Erythroblast (primary cell): Measurements from ENCODE around the gene CD84.
"Not testable (repeated sequence)": the region's sequence is repeated elsewhere in the genome, so short reads cannot be mapped to it uniquely, and the experiment has no call there.

Experiments used
- DNase-seq, 2 experiments: peaks; one replicate each; lab custom pipeline; 2025; lab: John Stamatoyannopoulos, UW
- GATA1 ChIP-seq: IDR thresholded peaks from 2 replicates; pipeline ENCODE4 v1.6.1; 2011; ENCODE audit warnings: low read depth, mild to moderate bottlenecking, control low read depth, low read length, moderate library complexity
- POLR2A ChIP-seq: IDR thresholded peaks from 2 replicates; pipeline ENCODE4 v1.6.1; 2011; ENCODE audit warnings: mild to moderate bottlenecking, low read length

The CD84 gene

DNA sequence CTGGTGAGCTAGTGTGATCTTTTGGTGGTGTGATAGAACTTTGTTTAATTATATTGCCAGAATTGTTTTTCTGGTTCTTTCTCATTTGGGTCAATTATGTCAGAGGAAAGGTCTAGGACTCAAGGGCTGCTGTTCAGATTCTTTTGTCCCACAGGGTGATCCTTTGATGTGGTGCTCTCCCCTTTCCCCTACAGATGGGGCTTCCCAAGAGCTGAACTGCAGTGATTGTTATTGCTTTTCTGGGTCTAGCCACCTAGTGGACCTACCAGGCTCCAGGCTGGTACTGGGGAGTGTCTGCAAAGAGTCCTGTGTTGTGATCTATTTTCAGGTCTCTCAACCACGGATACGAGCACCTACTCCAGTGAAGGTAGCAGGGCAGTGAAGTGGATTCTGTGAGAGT is 25.9 kb upstream of the CD84 start:
- TF ChIP-seq POLR2A (no peak), GATA1 (no peak)
- DNase-seq: no peak

DNA sequence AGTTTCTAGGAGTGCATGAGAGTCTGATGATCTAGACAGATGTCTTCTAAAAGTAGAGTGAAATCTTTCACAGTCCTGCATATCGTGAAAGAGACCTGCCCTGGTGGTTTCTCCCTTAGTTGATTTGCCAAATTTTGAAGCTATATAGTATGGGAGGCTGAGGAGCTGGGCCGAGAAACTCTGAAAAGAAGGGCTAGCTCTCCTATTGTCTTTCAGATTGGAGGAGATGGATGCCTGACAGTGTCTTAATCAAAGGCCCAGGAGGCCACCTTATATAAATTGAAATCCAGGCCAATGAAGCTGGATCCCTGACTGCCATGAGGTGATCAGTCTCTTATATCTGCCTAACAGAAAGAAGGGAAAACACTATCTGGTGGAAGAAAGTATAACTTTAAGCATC is 18.4 kb upstream of the CD84 start:
- TF ChIP-seq GATA1 (no peak), POLR2A (no peak)
- no peak for DNase-seq

DNA sequence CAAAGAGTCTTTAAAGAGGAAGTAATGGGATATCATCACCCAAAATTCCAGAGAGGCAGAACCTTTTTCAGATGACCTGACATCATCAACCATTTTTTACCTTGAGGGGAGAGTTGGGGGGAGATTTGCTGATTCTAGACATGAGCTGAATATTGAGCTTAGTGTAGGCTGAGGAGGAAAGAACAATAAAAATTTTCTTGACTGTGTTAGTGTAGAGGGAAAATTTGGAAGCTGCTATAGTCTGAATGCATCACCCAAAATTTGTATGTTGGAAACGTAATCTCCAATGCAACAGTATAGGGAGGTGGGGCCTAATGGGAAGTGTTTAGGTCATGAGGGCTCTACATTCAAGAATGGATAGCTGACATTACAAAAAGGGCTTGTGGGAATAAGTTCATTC is 17.8 kb upstream of the CD84 start:
- DNase-seq: no peak
- TF ChIP-seq GATA1: no peak
- no peak for TF ChIP-seq POLR2A

DNA sequence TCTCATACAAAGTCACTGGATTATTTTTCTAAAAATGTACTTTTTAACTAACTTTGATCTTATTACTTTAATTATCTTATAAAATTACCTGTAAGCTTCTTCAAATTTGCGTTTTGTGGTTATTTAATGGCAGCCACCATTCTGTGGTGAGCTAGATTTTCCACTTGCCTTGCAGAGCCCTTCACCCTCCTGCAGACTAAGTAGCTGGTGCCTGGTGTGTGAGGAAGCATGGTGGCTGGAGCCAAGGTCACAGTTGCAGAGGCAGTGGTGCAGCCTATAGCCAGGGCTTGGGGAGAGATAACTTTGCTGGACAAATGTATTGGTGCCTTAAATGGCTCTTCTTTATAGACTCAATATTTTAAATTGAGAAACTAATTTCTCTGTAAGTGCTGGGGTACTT is 11.2 kb upstream of the CD84 start:
- no peak for DNase-seq
- no peak for TF ChIP-seq POLR2A
- no peak for TF ChIP-seq GATA1

DNA sequence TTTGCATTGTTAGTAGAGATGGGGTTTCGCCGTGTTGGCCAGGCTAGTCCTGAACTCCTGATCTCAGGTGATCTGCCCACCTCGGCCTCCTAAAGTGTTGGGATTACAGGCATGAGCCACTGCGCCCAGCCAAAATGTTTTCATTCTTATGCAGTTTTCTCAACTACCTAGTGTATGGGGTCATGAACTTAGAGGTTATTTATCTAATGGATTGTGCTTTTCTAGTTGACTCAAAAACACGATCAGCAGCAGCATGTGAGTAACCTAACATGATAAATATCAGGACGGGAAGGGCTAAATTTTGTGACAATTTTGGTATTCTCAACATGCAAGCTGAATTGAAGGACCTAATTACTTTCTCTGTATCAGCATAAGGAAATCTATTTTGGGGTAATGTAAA is 9.2 kb upstream of the CD84 start:
- DNase-seq: no peak
- no peak for TF ChIP-seq POLR2A
- no peak for TF ChIP-seq GATA1

DNA sequence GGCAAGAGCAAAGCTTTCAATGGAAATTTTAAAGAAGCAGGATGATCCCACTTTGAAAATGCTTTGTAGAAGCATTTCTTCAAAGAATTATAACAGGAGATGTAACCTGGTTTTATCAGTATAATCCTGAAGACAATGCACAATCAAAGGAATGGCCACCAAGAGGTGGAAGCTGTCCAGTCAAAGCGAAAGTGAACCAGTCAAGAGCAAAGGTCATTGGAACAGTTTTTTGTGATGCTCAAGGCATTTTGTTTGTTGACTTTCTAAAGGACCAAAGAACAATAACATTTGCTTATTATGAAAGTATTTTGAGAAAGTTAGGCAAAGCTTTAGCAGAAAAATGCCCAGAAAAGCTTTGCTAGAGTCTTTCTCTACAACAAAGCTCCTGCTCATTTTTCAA is 5.5 kb upstream of the CD84 start:
- TF ChIP-seq GATA1 (no peak), POLR2A (no peak)

DNA sequence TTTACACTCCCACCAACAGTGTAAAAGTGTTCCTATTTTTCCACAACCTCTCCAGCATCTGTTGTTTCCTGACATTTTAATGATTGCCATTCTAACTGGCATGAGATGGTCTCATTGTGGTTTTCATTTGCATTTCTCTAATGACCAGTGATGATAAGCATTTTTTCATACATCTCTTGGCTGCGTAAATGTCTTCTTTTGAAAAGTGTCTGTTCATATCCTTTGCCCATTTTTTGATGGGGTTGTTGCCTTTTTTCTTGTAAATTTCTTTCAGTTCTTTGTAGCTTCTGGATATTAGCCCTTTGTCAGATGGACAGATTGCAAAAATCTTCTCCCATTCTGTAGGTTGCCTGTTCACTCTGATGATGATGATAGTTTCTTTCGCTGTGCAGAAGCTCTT is 3.7 kb upstream of the CD84 start:
- not testable (repeated sequence) for DNase-seq

More for the DNA sequence above, 5.5 kb upstream of the CD84 start:
- no peak for DNase-seq

DNA sequence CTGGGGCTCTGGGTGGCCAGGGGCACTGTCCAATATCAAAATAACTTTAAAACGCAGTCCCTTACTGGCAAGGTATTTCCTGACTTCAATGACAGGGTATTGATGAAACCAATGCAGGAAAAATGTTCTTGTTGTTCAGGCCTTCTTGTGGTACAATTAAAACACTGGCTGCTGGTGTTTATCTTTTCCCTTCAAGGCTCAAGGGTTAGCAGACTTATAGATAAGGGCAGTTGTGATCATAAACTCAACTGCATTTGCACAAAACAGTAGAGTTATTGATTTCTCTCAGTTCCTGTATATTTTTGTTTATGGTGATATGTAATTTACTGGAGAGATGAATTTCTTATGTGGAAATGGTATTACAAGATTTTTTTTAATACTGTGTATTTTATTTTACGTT is 2.7 kb upstream of the CD84 start:
- peak; percentile 28 to 73 for DNase-seq
- TF ChIP-seq POLR2A: no peak
- no peak for TF ChIP-seq GATA1

DNA sequence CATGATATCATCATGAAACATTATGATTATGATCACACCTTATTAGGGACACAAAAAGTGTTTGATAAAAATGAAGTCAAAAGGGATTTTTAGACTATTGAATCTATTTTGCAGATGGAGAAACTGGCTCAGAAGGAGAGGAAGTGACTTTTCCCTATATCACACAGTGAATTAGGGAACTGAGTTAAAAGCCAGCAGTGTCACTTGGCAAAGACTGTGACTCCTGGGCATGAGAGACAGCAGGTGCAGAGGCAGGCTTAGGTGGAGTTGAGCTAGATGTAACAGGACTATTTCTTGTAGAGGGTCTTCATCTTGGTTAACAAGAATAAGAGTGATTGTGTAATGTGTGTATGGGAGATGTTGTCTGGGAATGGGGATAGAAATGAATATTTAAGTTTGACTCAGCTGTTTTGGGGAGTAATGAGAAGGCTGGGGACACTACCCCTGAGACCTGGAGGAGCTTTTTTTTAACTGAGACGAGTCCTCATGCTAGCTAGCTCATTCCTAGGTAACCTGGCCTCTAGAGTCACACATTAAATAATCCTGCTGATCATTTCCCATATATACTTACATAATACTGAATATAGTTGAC is 1.0 kb upstream of the CD84 start:
- TF ChIP-seq POLR2A: no peak
- no peak for TF ChIP-seq GATA1
- DNase-seq: no peak

DNA sequence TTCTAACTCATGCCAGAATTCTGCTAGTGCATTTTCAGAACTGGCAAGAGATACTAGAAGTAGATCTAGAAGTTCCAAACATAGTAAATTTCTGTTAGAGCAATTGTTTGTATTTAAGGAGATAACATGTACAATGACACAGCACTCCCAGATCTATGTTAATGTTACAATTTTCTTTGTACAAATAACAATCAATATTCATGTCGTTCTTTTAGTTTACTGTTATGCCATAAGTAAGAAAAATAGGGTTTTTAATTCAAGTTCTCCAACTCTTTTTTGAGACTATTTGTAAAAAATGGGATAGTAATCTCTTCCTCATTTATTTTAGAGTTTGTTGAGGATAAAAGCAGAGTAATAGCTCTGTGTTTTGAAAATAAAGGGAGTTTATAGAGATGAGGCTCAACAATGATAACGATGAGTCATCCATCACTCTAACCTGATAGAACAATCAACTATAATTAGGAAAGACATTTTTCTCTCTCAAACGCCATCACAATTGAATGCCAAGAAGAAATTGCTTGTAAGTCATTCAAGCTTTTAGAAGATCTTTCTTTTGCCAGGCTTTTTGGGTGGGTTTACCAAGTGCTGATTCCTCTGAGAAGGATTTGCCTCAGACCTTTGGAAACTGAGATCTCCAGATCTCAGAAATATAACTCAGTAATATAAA is 638 bp downstream of the CD84 start:
- peak; percentile 50 to 57 for DNase-seq

DNA sequence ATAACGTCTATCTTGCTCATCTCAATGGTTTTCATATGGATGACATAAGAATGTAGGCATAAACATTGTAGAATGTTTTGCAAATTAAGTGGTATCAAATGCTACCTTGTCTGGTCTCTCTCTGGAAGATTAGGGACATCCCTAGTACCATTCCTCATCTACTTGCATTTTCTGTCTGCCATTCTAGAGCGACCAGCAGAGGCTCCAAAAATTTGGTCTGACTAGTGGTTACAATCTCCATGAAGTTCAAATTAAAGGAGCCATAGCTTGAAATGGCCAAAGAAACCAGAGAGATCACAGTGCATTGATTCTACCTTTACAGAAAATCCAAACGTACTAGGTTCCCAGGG is 1.1 kb downstream of the CD84 start:
- TF ChIP-seq POLR2A (no peak), GATA1 (no peak)
- peak in 1 of 2 experiments; percentile 57 for DNase-seq

More for the DNA sequence above, 638 bp downstream of the CD84 start:
- no peak for TF ChIP-seq GATA1
- peak; percentile 54 for TF ChIP-seq POLR2A

DNA sequence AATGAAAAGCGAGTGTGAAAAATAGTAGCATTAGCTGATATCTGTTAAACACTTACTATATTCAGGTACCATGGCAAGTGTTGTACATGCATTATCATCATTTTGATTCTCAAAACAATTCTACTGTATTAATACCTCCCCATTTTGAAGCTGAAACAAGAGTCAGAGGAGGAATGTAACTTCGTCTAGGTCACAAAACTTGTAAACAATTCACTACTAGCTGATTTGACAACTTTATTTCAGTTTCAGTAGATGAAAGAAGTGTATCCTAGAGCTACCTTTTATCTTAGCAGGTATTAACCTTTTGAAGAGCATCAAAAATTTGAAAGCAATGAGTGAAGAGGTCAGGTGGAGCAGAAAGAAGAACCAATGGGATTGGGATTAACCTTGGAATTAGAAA is 1.6 kb downstream of the CD84 start:
- DNase-seq: no peak
- TF ChIP-seq GATA1 (no peak), POLR2A (no peak)

DNA sequence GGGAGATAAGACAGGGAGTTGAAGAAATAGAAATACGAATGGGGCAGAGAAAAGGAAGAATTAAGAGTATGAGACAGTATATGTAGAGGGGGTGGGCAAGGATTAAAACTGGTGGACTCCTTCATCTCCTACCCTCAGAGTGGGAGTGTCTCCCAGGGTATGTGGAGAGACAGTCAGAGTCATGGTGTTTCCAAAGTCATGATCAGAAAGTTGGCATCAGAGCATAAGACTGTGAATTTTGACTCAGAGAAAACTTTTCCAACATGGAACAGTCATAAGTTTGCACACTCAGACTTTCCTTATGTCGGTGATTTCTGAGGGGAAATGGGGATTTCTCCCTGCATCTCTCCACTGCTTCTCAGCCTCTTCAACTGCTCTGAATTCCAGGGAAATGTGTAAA is 2.4 kb downstream of the CD84 start:
- TF ChIP-seq GATA1: no peak
- TF ChIP-seq POLR2A: no peak
- no peak for DNase-seq

DNA sequence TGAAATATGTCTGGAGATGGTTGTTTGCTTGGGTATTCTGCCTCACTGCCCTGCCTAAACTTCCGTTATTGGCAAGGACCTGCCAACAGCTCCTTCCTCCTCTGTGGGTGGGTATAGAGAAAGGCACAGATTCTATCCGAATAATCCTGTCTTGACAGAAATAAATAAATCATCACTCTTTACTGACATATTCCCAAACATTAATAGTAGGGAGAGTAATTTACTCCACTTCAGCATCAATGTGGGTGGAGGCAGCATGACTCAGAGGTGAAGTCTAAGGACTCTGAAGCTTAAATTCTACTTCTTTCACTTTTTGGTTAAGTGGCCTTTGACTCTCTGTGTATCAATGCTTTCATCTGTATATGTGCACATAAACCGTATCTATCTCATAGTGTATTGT is 2.9 kb downstream of the CD84 start:
- TF ChIP-seq GATA1 (no peak), POLR2A (no peak)
- peak in 1 of 2 experiments; percentile 31 for DNase-seq

DNA sequence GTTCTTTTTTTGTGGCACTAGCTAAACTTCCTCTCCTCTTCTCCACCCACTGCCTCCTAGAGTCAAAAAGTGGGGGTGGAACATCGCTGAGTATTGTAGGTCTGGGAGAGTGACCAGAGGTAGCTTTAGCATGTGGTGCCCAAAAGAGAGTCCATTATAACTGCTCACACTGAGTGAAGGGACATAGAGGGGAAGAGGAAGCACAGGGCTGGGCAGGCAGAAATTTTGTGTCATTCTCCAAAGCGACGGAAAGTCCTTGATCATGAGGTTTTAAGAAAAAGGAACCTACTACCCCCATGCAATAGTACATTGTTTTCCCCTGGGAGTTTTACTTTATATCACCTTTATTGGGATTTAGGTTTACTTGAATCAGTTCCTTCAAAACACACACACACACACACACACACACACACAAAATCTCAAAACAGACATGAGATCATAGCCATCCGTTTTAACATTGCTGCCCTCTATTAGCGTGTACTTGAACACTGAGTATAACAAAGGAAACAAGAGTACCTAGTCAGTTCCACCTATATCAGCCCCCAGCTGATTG is 4.1 kb downstream of the CD84 start:
- TF ChIP-seq GATA1 (no peak), POLR2A (no peak)

DNA sequence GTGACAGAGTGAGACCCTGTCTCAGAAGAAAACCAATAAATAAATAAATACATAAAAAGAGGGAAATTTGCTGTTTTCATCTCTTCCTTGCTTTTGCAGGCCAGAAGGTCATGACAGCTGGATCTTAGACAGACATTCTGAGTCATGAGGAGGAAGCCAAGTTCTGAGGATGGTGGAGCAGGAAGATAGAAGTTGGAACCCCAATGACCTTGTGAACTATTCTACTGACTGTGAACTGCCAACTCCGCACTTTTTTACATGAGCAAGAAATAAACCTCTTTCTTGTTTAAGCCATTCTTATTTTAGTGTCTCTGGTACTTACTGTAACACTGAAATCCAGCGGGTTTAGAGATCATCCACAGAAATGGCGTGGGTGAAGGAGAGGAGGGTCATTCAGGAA is 8.5 kb downstream of the CD84 start:
- TF ChIP-seq POLR2A: no peak
- no peak for DNase-seq

More for the DNA sequence above, 4.1 kb downstream of the CD84 start:
- no peak for DNase-seq
